ENCODE data around the gene OSGIN1.

OSGIN1 gene

GRCh38 chr16:83926726-83927397 lies 26.2 kb upstream of the OSGIN1 start:
- H3K27me3 ChIP-seq (ENCODE audit: control insufficient read depth, insufficient read depth, low read length), result no peaks in the 10 kb centered on the region
- DNase-seq (ENCODE audit: low read depth, low spot score), result peak; percentile 77
- H3K4me1 ChIP-seq (ENCODE audit: control insufficient read depth, insufficient read depth, low read length), result peaks cover 4% of the 10 kb centered on the region; the same call in 1 of the 2 replicates
- no peaks in the 10 kb centered on the region for H3K9me3 ChIP-seq (ENCODE audit: control insufficient read depth, insufficient read depth, low read length)
- H3K4me3 ChIP-seq (ENCODE audit: low read length), result 0 out of 2 replicates have a peak overlapping the region, but pooled peaks have one; percentile 18
- H3K36me3 ChIP-seq (ENCODE audit: control insufficient read depth, insufficient read depth, low read length), result no peaks in the 10 kb centered on the region
- no CpG with 5 or more reads among the region's 35 CpGs for WGBS (ENCODE audit: insufficient coverage, insufficient read length)
- no peak overlapping the region for H3K27ac ChIP-seq (ENCODE audit: low read length)

GRCh38 chr16:83928341-83929055 lies 24.5 kb upstream of the OSGIN1 start:
- H3K36me3 ChIP-seq (ENCODE audit: control insufficient read depth, insufficient read depth, low read length), result no peaks in the 10 kb centered on the region
- no peak overlapping the region for H3K27ac ChIP-seq (ENCODE audit: low read length)
- no peak overlapping the region for H3K4me3 ChIP-seq (ENCODE audit: low read length)
- H3K9me3 ChIP-seq (ENCODE audit: control insufficient read depth, insufficient read depth, low read length), result no peaks in the 10 kb centered on the region
- H3K4me1 ChIP-seq (ENCODE audit: control insufficient read depth, insufficient read depth, low read length), result peaks cover 4% of the 10 kb centered on the region; the same call in 1 of the 2 replicates
- no peaks in the 10 kb centered on the region for H3K27me3 ChIP-seq (ENCODE audit: control insufficient read depth, insufficient read depth, low read length)
- no CpG with 5 or more reads among the region's 16 CpGs for WGBS (ENCODE audit: insufficient coverage, insufficient read length)
- DNase-seq (ENCODE audit: low read depth, low spot score), result no peak

DNA sequence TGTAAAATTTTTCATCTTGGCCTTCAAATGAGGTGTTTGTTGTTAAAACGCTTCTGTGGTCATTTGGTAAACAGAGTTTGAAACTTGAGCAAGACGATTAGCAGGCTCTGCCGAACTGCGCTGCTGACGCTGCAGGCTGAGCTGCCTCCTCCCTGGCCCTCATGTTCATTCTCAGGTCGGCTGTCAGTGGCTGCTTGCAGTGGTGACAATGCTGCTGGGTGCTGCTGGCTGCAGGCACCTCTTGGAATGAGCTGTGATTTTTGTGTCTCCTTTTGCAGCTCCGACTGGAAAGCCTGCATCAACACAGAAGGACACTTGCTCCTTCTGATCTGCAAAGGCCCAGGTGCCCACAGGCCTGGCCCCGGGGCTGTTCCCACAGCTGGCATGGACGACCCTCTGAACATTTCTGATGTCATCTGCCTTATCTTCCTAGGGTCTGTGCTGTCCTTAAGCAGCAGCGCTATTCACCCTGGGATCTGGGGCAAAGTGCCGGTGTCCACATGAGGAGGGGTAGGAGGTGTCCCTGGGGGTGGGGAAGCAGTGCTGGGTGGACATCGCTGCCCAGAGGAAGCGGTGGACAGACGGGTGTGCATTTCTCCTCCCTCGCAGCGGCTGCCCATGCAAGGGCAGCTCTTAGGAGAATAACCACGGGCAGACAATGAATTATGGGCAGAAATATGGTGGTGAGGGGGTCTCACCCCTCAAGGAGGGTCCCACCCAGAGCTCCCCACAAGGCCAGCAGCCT lies 23.1 kb upstream of the OSGIN1 start:
- Histone ChIP-seq H3K27me3 (ENCODE audit: control insufficient read depth, insufficient read depth, low read length) (no peaks in the 10 kb centered on the region), H3K27ac (ENCODE audit: low read length) (no peak overlapping the region), H3K36me3 (ENCODE audit: control insufficient read depth, insufficient read depth, low read length) (no peaks in the 10 kb centered on the region), H3K4me1 (ENCODE audit: control insufficient read depth, insufficient read depth, low read length) (peaks cover 4% of the 10 kb centered on the region; the same call in 1 of the 2 replicates), H3K9me3 (ENCODE audit: control insufficient read depth, insufficient read depth, low read length) (no peaks in the 10 kb centered on the region), H3K4me3 (ENCODE audit: low read length) (no peak overlapping the region)
- WGBS (ENCODE audit: insufficient coverage, insufficient read length), result no CpG with 5 or more reads among the region's 17 CpGs
- no peak for DNase-seq (ENCODE audit: low read depth, low spot score)

GRCh38 chr16:83930730-83931500 lies 22.1 kb upstream of the OSGIN1 start:
- H3K27me3 ChIP-seq (ENCODE audit: control insufficient read depth, insufficient read depth, low read length), result no peaks in the 10 kb centered on the region
- H3K27ac ChIP-seq (ENCODE audit: low read length), result no peak overlapping the region
- no peaks in the 10 kb centered on the region; the same call in 1 of the 2 replicates for H3K36me3 ChIP-seq (ENCODE audit: control insufficient read depth, insufficient read depth, low read length)
- H3K4me3 ChIP-seq (ENCODE audit: low read length), result no peak overlapping the region
- H3K4me1 ChIP-seq (ENCODE audit: control insufficient read depth, insufficient read depth, low read length), result peaks cover 4% of the 10 kb centered on the region; the same call in 1 of the 2 replicates
- H3K9me3 ChIP-seq (ENCODE audit: control insufficient read depth, insufficient read depth, low read length), result no peaks in the 10 kb centered on the region
- no CpG with 5 or more reads among the region's 22 CpGs for WGBS (ENCODE audit: insufficient coverage, insufficient read length)
- DNase-seq (ENCODE audit: low read depth, low spot score), result no peak

DNA sequence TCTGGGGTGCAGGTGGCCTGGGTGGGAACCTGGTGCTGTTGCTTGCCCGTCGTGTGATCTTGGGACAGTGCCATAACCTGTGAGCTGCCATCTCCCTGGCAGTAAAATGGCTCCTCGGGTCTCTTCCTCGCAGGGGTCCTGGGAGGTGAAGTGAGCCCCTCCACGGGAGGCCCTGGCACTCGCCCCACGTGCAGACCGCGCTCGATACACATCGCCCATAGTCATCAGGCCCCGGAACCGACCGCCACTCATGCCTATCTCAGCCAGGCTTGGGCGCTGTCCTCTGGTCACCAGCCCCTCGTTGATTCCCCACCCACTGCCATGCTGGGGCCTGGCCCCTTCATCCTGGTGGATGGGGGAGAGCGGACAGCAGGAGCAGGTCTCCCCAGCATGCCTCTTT lies 21.5 kb upstream of the OSGIN1 start:
- no peak overlapping the region for H3K27ac ChIP-seq (ENCODE audit: low read length)
- no peaks in the 10 kb centered on the region for H3K27me3 ChIP-seq (ENCODE audit: control insufficient read depth, insufficient read depth, low read length)
- WGBS (ENCODE audit: insufficient coverage, insufficient read length), result no CpG with 5 or more reads among the region's 17 CpGs
- no peak for DNase-seq (ENCODE audit: low read depth, low spot score)
- no peak overlapping the region for H3K4me3 ChIP-seq (ENCODE audit: low read length)
- peaks cover under 1% of the 10 kb centered on the region; the same call in 1 of the 2 replicates for H3K4me1 ChIP-seq (ENCODE audit: control insufficient read depth, insufficient read depth, low read length)
- no peaks in the 10 kb centered on the region for H3K9me3 ChIP-seq (ENCODE audit: control insufficient read depth, insufficient read depth, low read length)
- no peaks in the 10 kb centered on the region; the same call in 1 of the 2 replicates for H3K36me3 ChIP-seq (ENCODE audit: control insufficient read depth, insufficient read depth, low read length)

DNA sequence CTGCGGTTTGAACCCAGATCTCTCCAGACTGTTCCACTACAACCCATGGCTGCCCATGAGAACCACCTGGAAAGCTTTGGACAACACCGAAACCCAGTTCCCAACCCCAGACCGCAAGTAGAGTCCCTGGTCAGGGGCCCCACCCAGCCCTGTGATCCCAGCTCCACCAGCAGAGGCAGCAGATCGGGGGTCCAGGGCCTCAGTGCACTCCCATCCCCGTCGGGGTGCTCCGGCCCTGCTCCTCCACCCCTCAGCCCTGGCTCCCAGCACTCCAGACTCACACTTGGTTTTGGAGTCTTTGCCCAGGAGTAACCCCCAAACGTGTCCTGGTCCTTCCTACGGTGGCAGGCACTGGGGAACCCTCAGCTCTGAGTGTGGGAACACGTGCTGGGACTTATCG lies 20.7 kb upstream of the OSGIN1 start:
- no peak for DNase-seq (ENCODE audit: low read depth, low spot score)
- H3K4me1 ChIP-seq (ENCODE audit: control insufficient read depth, insufficient read depth, low read length), result no peaks in the 10 kb centered on the region
- no peak overlapping the region for H3K27ac ChIP-seq (ENCODE audit: low read length)
- no peaks in the 10 kb centered on the region for H3K27me3 ChIP-seq (ENCODE audit: control insufficient read depth, insufficient read depth, low read length)
- H3K36me3 ChIP-seq (ENCODE audit: control insufficient read depth, insufficient read depth, low read length), result no peaks in the 10 kb centered on the region; the same call in 1 of the 2 replicates
- no peak overlapping the region for H3K4me3 ChIP-seq (ENCODE audit: low read length)
- no CpG with 5 or more reads among the region's 11 CpGs for WGBS (ENCODE audit: insufficient coverage, insufficient read length)
- H3K9me3 ChIP-seq (ENCODE audit: control insufficient read depth, insufficient read depth, low read length), result no peaks in the 10 kb centered on the region

DNA sequence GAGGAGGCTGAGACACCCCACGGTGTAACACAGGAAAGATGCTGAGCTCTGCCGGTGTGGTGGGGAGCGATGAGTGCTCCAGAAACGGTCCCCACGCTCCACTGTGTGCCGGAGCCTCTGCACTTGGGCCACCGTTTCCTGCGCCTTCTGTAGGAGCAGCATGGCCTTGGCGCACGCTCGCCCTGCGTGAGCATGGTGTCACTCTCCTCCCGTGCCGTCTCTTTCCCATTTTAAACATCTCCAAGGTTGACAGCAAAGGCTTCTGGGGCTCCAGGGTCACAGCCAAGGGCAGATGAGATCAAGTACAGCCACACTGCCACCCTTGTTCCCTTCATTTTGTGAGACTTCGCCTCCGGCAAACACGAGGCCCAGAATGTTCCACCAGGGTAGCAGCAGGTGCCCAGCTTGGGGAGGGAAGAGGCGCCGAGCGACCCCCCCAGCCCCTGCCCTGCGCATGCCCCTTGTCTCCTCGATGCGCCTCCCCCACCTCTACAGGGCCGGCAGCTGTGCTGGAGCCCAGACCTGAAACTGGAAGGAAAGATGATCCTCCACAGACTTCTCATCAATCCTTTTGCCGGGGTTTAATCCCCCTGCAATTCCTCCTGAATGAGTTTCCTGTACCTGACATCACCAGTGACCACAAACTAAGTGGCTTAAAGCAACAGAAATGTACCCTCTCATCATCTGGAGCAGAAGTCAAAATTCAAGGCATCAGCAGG lies 19.9 kb upstream of the OSGIN1 start:
- Histone ChIP-seq H3K9me3 (ENCODE audit: control insufficient read depth, insufficient read depth, low read length) (no peaks in the 10 kb centered on the region), H3K27me3 (ENCODE audit: control insufficient read depth, insufficient read depth, low read length) (no peaks in the 10 kb centered on the region), H3K4me3 (ENCODE audit: low read length) (no peak overlapping the region), H3K27ac (ENCODE audit: low read length) (no peak overlapping the region), H3K36me3 (ENCODE audit: control insufficient read depth, insufficient read depth, low read length) (no peaks in the 10 kb centered on the region; the same call in 1 of the 2 replicates), H3K4me1 (ENCODE audit: control insufficient read depth, insufficient read depth, low read length) (no peaks in the 10 kb centered on the region)
- no CpG with 5 or more reads among the region's 25 CpGs for WGBS (ENCODE audit: insufficient coverage, insufficient read length)
- no peak for DNase-seq (ENCODE audit: low read depth, low spot score)

DNA sequence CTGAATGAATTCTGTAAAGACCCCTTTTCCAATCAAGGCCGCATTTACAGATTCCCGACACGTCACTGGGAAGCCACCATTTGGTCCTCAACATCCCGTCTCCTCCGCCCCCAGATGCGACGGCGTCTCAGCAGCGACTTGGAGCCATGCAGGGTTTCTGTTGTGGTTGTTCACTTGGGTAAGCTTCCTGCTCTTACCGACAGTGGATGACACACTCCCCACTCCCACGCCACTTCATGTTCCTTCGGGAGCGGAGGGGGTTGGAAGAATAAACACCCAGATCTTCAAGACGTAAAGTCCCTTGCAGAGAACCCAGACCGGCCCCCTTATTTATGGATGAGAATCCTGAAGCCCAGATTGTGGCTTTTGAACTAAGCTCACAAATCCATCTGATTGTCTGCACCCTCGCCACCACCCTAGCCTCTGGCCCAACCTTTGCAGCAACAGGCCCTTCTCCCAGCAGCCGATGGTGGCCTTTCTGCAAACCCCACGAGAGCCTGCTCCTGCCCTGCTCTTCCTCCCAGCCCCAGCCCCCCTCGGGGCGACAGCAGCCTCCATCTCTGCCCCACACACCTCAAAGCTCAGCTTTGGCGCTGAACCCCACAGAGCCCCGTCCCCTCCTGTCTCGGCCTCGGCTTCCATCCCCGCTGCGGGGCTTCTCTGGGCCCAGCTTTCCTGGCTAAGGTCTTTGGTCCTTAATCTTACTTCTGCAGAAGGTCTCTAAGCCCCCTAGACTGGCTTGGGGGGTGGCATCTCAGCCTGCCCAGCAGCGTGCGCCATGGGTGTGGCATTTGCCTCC lies 19.0 kb upstream of the OSGIN1 start:
- WGBS (ENCODE audit: insufficient coverage, insufficient read length), result no CpG with 5 or more reads among the region's 28 CpGs
- Histone ChIP-seq H3K36me3 (ENCODE audit: control insufficient read depth, insufficient read depth, low read length) (no peaks in the 10 kb centered on the region; the same call in 1 of the 2 replicates), H3K4me1 (ENCODE audit: control insufficient read depth, insufficient read depth, low read length) (no peaks in the 10 kb centered on the region), H3K27me3 (ENCODE audit: control insufficient read depth, insufficient read depth, low read length) (no peaks in the 10 kb centered on the region), H3K9me3 (ENCODE audit: control insufficient read depth, insufficient read depth, low read length) (no peaks in the 10 kb centered on the region), H3K27ac (ENCODE audit: low read length) (no peak overlapping the region), H3K4me3 (ENCODE audit: low read length) (no peak overlapping the region)
- no peak for DNase-seq (ENCODE audit: low read depth, low spot score)

DNA sequence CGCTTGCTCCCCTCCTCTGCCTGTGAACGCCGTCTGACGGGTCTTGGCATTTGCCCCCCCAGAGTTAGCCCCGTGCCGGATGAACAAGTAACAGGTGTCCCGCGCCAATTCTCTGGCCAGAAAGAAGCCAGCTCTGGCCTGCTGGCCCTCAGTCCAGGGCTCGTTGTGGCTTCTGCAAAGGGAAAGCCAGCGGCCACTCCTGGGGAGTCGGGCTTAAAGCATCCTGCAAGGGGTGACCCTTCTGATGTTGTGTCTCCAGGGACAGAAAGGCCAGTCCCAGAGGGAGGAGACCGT lies 18.4 kb upstream of the OSGIN1 start:
- Histone ChIP-seq H3K9me3 (ENCODE audit: control insufficient read depth, insufficient read depth, low read length) (no peaks in the 10 kb centered on the region), H3K4me1 (ENCODE audit: control insufficient read depth, insufficient read depth, low read length) (no peaks in the 10 kb centered on the region), H3K36me3 (ENCODE audit: control insufficient read depth, insufficient read depth, low read length) (no peaks in the 10 kb centered on the region; the same call in 1 of the 2 replicates), H3K27ac (ENCODE audit: low read length) (no peak overlapping the region), H3K27me3 (ENCODE audit: control insufficient read depth, insufficient read depth, low read length) (no peaks in the 10 kb centered on the region), H3K4me3 (ENCODE audit: low read length) (no peak overlapping the region)
- no CpG with 5 or more reads among the region's 12 CpGs for WGBS (ENCODE audit: insufficient coverage, insufficient read length)
- no peak for DNase-seq (ENCODE audit: low read depth, low spot score)

Measured in iPS DF 6.9 (cell line).